SK-N-MC (cell line): ENCODE measurements around the gene TMPRSS9.

Experiments
- DNase-seq: peaks from one replicate; pipeline ENCODE4 v3.0.0-alpha.2; 2011; ENCODE audit warnings: low read depth, low spot score
- H3K27ac ChIP-seq: fragments of 200-600 bp; sonication (generic); 2 replicates; pipeline ENCODE4 v1.5.1; 2016; ENCODE audit warnings: mixed run types
- H3K36me3 ChIP-seq: fragments of 200-600 bp; sonication (generic); 2 replicates; pipeline ENCODE4 v1.6.1; 2017; ENCODE audit warnings: antibody characterized with exemption, low read length, mixed read lengths; ENCODE audit not compliant: insufficient read depth
- H3K4me3 ChIP-seq: fragments of 200-600 bp; sonication (generic); 2 replicates; pipeline ENCODE4 v1.5.1; 2016
- H3K9ac ChIP-seq: fragments of 200-600 bp; sonication (generic); 2 replicates; pipeline ENCODE4 v1.8.0; 2017; ENCODE audit warnings: mixed run types, mixed read lengths; ENCODE audit not compliant: insufficient read length
- H3K9me3 ChIP-seq: fragments of 200-600 bp; sonication (generic); 2 replicates; pipeline ENCODE4 v1.6.1; 2017; ENCODE audit warnings: low read depth, mild to moderate bottlenecking, antibody characterized with exemption, low read length, moderate library complexity, mixed read lengths
- EZH2 ChIP-seq: fragments of 200-600 bp; sonication (generic); IDR thresholded peaks from one replicate; pipeline ENCODE4 v1.6.1; 2017; ENCODE audit warnings: antibody characterized with exemption
- FOXP2 ChIP-seq: optimal IDR thresholded peaks from 2 replicates; pipeline ENCODE3; 2011; ENCODE audit warnings: mild to moderate bottlenecking, moderate library complexity; ENCODE audit not compliant: insufficient read depth; ENCODE audit errors: extremely low read length, control extremely low read depth
- POLR2AphosphoS5 ChIP-seq: IDR thresholded peaks from 2 replicates; pipeline ENCODE4 v1.6.1; 2012; ENCODE audit warnings: mild to moderate bottlenecking, low read depth, low read length, borderline replicate concordance

Gene TMPRSS9

DNA sequence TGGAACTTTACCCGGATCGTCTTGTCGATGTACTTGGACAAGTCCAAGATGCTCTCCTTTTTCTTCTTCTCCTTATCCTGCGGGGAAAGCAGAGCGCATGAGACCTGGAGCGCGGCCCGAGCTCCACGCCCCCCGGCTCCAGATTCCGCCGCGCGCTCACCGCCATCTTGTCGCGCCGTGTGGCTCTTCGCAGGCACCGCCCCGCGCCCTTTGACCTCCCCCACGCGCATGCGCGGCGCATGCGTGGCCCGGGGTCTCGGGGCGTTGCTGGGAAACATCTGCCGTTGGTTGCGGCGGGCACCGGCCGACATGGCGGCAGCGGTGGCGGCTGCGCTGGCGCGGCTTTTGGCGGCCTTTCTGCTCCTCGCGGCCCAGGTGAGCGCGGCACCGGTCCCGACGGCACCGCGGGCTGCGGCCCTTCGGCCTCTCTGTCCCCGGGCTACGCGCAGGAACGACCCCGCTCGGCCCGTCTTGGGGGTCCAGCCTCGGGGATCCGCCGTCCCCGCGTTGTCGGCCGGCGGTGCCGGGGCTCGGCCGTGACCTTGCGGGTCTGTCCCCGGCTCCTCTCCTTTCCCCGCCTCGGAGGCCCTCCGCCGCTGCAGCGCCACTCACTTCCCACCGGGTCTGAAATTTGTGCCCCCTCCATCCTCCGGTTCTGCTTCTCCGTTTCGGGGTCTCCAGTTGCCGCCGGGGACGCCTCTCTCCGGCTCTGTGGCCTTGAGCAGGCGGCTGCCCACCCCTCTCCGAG, 31.5 kb upstream of the TMPRSS9 start, which contains the start of the genes LSM7 and SPPL2B:
Gene LSM7 (minus strand): TSS at position 186 of the 748 bp plus-strand sequence. CDS start 20 bp downstream, at position 166.
Gene SPPL2B (plus strand): TSS at position 284 of the 748 bp plus-strand sequence. CDS start 26 bp downstream, at position 310.
- H3K9me3 ChIP-seq: no peaks in the 10 kb centered on the region
- peak within 1 kb of the TSS; percentile 90 for H3K9ac ChIP-seq
- peak within 1 kb of the TSS; percentile 88 for H3K27ac ChIP-seq
- TF ChIP-seq FOXP2 (no peak), POLR2AphosphoS5 (peak; percentile 93), EZH2 (no peak)
- peak within 1 kb of the TSS; percentile 94 for H3K4me3 ChIP-seq
- no peak for DNase-seq
- H3K36me3 ChIP-seq: peaks cover 19% of the 10 kb centered on the region; the same call in 1 of the 2 replicates

DNA sequence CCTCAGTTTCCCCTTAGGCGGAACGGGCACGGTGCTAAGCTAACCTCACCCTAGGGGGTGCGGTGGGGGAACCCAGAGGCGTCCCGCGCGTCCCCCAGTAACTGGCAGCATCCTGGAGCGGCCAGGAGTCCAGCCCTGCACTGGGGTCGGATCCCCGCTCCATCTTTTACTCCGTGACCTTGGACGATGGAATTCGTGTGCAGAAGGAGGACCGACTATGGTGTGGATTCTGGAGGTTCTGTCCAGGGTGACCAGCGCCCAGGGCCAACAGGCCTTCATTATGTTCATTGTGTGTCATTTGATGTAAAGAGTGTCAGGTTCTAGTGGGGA, 31.0 kb upstream of the TMPRSS9 start:
- Histone ChIP-seq H3K4me3 (peak overlapping the region; percentile 94), H3K27ac (no peak overlapping the region)

DNA sequence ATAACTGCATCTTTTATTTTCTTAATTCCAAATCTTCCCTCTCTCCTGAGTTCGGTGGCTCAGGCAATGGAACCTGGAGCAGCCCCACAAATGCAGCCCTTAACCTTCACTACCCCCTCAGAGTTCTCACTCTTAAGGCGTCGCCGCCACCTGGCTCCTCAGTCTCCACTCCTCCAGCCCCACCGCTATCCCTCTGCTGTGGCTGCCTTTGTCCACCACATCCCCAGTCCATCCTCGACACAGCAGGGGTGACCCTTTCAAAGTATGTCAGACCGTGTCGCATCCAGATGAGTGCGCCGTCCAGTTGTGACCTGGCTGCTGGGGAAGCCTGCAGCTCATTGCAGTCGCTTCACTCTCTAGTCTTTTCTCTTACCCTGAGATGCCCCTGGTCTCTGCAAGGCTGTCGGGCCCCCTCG, 30.6 kb upstream of the TMPRSS9 start:
- H3K4me3 ChIP-seq: peak overlapping the region; percentile 94
- peak overlapping the region; percentile 90 for H3K9ac ChIP-seq
- H3K27ac ChIP-seq: no peak overlapping the region
- H3K36me3 ChIP-seq: peaks cover 14% of the 10 kb centered on the region; the same call in 1 of the 2 replicates
- H3K9me3 ChIP-seq: no peaks in the 10 kb centered on the region
- TF ChIP-seq POLR2AphosphoS5 (no peak), EZH2 (no peak), FOXP2 (no peak)
- DNase-seq: no peak

More for the DNA sequence above, 31.0 kb upstream of the TMPRSS9 start:
- Histone ChIP-seq H3K36me3 (peaks cover 18% of the 10 kb centered on the region; the same call in 1 of the 2 replicates), H3K9ac (peak overlapping the region; percentile 90), H3K9me3 (no peaks in the 10 kb centered on the region)
- no peak for TF ChIP-seq POLR2AphosphoS5
- no peak for DNase-seq

DNA sequence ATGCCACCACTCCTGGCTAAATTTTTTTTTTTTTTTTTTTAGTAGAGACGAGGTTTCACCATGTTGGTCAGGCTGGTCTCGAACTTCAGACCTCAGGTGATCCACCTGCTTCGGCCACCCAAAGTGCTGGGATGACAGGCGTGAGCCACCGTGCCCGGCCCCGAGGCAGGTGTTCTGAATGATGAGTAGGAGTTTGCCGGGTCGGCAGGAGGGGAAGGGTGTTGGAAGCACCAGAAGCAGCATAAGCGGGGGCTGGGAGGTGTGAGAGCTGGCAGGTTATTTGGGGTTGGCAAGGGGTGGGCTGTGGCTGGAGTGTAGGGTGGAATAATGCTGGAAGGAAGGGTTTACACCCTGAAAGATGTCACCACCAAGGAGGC, 29.8 kb upstream of the TMPRSS9 start:
- peaks cover 9% of the 10 kb centered on the region; the same call in 1 of the 2 replicates for H3K36me3 ChIP-seq
- H3K27ac ChIP-seq: no peak overlapping the region
- no peak for DNase-seq
- H3K9me3 ChIP-seq: no peaks in the 10 kb centered on the region
- H3K4me3 ChIP-seq: no peak overlapping the region
- TF ChIP-seq POLR2AphosphoS5: no peak
- TF ChIP-seq FOXP2: no peak
- no peak for TF ChIP-seq EZH2
- H3K9ac ChIP-seq: no peak overlapping the region

DNA sequence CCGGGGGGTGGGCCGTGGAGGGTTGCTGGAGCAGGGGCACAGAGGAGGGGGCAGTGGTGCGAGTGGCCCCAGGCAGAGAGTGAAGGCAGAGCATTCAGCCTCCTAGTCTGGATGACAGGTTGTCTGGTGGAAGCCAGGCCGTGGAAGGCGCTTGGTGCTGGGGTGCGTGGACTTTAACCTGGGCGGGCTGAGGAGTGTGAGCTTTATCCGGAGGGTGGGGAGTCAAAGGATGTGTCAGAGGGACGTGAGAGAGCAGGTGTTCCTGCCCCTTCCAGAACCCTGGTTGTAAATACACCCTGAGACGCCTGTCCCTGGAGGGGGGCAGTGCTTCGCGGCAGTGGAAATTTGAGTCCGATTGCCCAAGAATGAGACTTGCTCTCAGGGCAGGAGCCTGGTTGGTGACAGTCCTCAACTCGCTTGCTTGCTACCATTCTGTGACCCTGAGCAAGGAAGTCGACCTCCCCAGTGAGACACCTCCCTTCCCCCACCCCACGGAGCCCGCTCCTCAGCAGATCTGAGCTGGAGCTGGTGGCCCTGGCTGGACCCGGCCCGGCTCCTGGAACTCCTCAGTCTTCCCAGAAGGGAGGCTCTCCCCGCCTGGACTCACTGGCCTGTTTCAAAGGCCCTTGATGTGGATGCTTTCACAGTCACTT, 29.3 kb upstream of the TMPRSS9 start:
- Histone ChIP-seq H3K36me3 (peaks cover 8% of the 10 kb centered on the region; the same call in 1 of the 2 replicates), H3K9ac (no peak overlapping the region), H3K9me3 (no peaks in the 10 kb centered on the region), H3K27ac (no peak overlapping the region; the same call in 1 of the 2 replicates), H3K4me3 (no peak overlapping the region)
- DNase-seq: no peak
- TF ChIP-seq POLR2AphosphoS5 (no peak), EZH2 (no peak), FOXP2 (no peak)

GRCh38 chr19:2331601-2332246, 28.3 kb upstream of the TMPRSS9 start:
- no peak overlapping the region; the same call in 1 of the 2 replicates for H3K27ac ChIP-seq
- peaks cover 2% of the 10 kb centered on the region; the same call in 1 of the 2 replicates for H3K36me3 ChIP-seq
- H3K4me3 ChIP-seq: no peak overlapping the region
- no peaks in the 10 kb centered on the region for H3K9me3 ChIP-seq
- no peak for TF ChIP-seq POLR2AphosphoS5
- no peak for TF ChIP-seq EZH2
- TF ChIP-seq FOXP2: no peak
- H3K9ac ChIP-seq: no peak overlapping the region
- no peak for DNase-seq

DNA sequence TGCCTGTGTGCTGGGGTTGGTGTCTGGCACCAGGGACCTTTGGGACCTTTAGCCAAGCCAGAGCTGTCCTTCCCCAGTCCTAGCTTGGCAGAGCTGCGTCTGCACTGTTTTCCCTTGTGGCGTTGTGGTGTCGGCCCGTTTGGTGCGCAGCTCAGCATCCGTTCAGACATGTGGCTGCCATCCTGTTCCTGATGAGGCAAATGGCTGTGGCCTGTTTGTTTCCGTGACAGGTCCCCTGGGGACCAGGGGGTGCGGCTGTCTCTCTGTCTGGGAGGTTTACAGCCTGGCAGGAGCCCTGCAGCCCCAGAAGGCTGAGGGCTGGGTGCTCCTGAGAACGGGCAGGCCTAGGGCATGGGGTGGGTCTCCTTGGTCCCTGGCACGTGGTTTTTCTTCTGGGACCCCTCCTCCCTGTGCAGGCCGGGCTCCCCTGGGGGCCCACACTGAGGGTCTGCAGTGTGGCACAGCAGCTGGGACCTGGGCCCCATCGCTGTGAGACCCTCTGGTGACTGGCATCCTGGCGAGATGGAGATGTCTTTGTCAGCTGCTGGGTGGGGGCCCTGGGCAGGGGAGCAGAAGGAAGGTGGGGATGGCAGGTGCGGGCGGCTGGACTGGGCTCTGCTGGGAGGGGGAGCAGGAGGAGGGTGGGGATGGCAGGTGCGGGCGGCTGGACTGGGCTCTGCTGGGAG, 27.6 kb upstream of the TMPRSS9 start:
- no peak for TF ChIP-seq EZH2
- TF ChIP-seq POLR2AphosphoS5: no peak
- no peak for TF ChIP-seq FOXP2
- no peak overlapping the region for H3K27ac ChIP-seq
- H3K9me3 ChIP-seq: no peaks in the 10 kb centered on the region
- no peak for DNase-seq
- no peaks in the 10 kb centered on the region for H3K36me3 ChIP-seq
- no peak overlapping the region for H3K4me3 ChIP-seq
- no peak overlapping the region for H3K9ac ChIP-seq

- no peak overlapping the region for H3K27ac ChIP-seq
- no peak overlapping the region for H3K4me3 ChIP-seq
- TF ChIP-seq EZH2: no peak
- no peak for TF ChIP-seq POLR2AphosphoS5
- no peak for TF ChIP-seq FOXP2
- no peak for DNase-seq
- H3K9me3 ChIP-seq: no peaks in the 10 kb centered on the region
- H3K9ac ChIP-seq: no peak overlapping the region
- no peaks in the 10 kb centered on the region for H3K36me3 ChIP-seq
These were observed 26.8 kb upstream of the TMPRSS9 start for GRCh38 chr19:2333027-2333806.
